HEK293 (cell line): ENCODE results near the gene FBXO28.

Source experiments
- CTCF ChIP-seq: fragments of 450-650 bp; formaldehyde crosslinking; IDR thresholded peaks from 2 replicates; pipeline ENCODE4 v1.5.1; 2016; ENCODE audit warnings: missing biosample characterization, missing genetic modification characterization
- FEZF1 ChIP-seq: fragments of 450-650 bp; formaldehyde crosslinking; IDR thresholded peaks from 2 replicates; pipeline ENCODE4 v1.5.1; 2016; ENCODE audit warnings: missing biosample characterization, missing genetic modification characterization
- GLIS2 ChIP-seq: fragments of 450-650 bp; formaldehyde crosslinking; IDR thresholded peaks from 2 replicates; pipeline ENCODE4 v1.5.1; 2016; ENCODE audit warnings: missing biosample characterization, missing genetic modification characterization
- HOXC10 ChIP-seq: sonication (generic); formaldehyde crosslinking; IDR thresholded peaks from 2 replicates; pipeline ENCODE4 v1.8.1; 2023; ENCODE audit warnings: mild to moderate bottlenecking, missing genetic modification reagents
- KLF7 ChIP-seq: fragments of 450-650 bp; formaldehyde crosslinking; IDR thresholded peaks from 2 replicates; pipeline ENCODE4 v1.5.1; 2016; ENCODE audit warnings: missing biosample characterization, missing genetic modification characterization, borderline replicate concordance
- OVOL3 ChIP-seq: fragments of 450-650 bp; formaldehyde crosslinking; IDR thresholded peaks from 2 replicates; pipeline ENCODE4 v1.5.1; 2016; ENCODE audit warnings: missing biosample characterization, missing genetic modification characterization
- PRDM2 ChIP-seq: fragments of 450-650 bp; formaldehyde crosslinking; IDR thresholded peaks from 2 replicates; pipeline ENCODE4 v1.5.1; 2016; ENCODE audit warnings: missing biosample characterization, missing genetic modification characterization, borderline replicate concordance
- SP3 ChIP-seq: fragments of 450-650 bp; formaldehyde crosslinking; IDR thresholded peaks from 2 replicates; pipeline ENCODE4 v1.5.1; 2016; ENCODE audit warnings: missing biosample characterization, missing genetic modification characterization
- SP7 ChIP-seq: fragments of 450-650 bp; formaldehyde crosslinking; IDR thresholded peaks from 2 replicates; pipeline ENCODE4 v1.5.1; 2016; ENCODE audit warnings: missing biosample characterization, missing genetic modification characterization
- ZBTB17 ChIP-seq: fragments of 450-650 bp; formaldehyde crosslinking; IDR thresholded peaks from 2 replicates; pipeline ENCODE4 v1.5.1; 2016; ENCODE audit warnings: missing biosample characterization, missing genetic modification characterization
- ZBTB21 ChIP-seq: fragments of 450-650 bp; formaldehyde crosslinking; IDR thresholded peaks from 2 replicates; pipeline ENCODE4 v1.5.1; 2017; ENCODE audit warnings: missing biosample characterization, missing genetic modification characterization
- ZBTB8A ChIP-seq: fragments of 450-650 bp; formaldehyde crosslinking; IDR thresholded peaks from 2 replicates; pipeline ENCODE4 v1.5.1; 2016; ENCODE audit warnings: missing biosample characterization, missing genetic modification characterization
- ZFHX2 ChIP-seq: fragments of 450-650 bp; formaldehyde crosslinking; conservative IDR thresholded peaks from 2 replicates; pipeline ENCODE4 v1.5.1; 2016; ENCODE audit warnings: missing biosample characterization, missing genetic modification characterization
- ZIC2 ChIP-seq: fragments of 450-650 bp; formaldehyde crosslinking; IDR thresholded peaks from 2 replicates; pipeline ENCODE4 v1.5.1; 2016; ENCODE audit warnings: missing biosample characterization, missing genetic modification characterization
- ZNF223 ChIP-seq: fragments of 450-650 bp; formaldehyde crosslinking; IDR thresholded peaks from 2 replicates; pipeline ENCODE4 v1.5.1; 2016; ENCODE audit warnings: missing biosample characterization, missing genetic modification characterization
- ZNF341 ChIP-seq: fragments of 450-650 bp; formaldehyde crosslinking; IDR thresholded peaks from 2 replicates; pipeline ENCODE4; 2016; ENCODE audit warnings: low read depth, missing biosample characterization, missing genetic modification characterization
- ZNF426 ChIP-seq: fragments of 450-650 bp; formaldehyde crosslinking; IDR thresholded peaks from 2 replicates; pipeline ENCODE4 v1.5.1; 2017; ENCODE audit warnings: missing biosample characterization, missing genetic modification characterization, mild to moderate bottlenecking, inconsistent platforms, moderate library complexity
- ZNF610 ChIP-seq: fragments of 450-650 bp; formaldehyde crosslinking; IDR thresholded peaks from 2 replicates; pipeline ENCODE4 v1.5.1; 2016; ENCODE audit warnings: missing biosample characterization, missing genetic modification characterization, borderline replicate concordance
- ZNF704 ChIP-seq: fragments of 450-650 bp; formaldehyde crosslinking; IDR thresholded peaks from 2 replicates; pipeline ENCODE4 v1.5.1; 2016; ENCODE audit warnings: missing biosample characterization, missing genetic modification characterization
- ZSCAN30 ChIP-seq: fragments of 450-650 bp; IDR thresholded peaks from 2 replicates; pipeline ENCODE4 v1.5.1; 2018; ENCODE audit warnings: missing biosample characterization, mild to moderate bottlenecking, missing genetic modification characterization, moderate library complexity
- TF ChIP-seq, protein P1 (sequence below): fragments of 450-650 bp; formaldehyde crosslinking; IDR thresholded peaks from 2 replicates; pipeline ENCODE4 v1.5.1; 2016; ENCODE audit warnings: missing biosample characterization, missing genetic modification characterization
- TF ChIP-seq, protein P2 (sequence below): fragments of 450-650 bp; formaldehyde crosslinking; IDR thresholded peaks from 2 replicates; pipeline ENCODE4 v1.5.1; 2016; ENCODE audit warnings: missing biosample characterization, missing genetic modification characterization
- TF ChIP-seq, protein P3 (sequence below): fragments of 450-650 bp; formaldehyde crosslinking; IDR thresholded peaks from 2 replicates; pipeline ENCODE4 v1.5.1; 2017; ENCODE audit warnings: missing biosample characterization, mild to moderate bottlenecking, missing genetic modification characterization, moderate library complexity

Gene FBXO28

DNA sequence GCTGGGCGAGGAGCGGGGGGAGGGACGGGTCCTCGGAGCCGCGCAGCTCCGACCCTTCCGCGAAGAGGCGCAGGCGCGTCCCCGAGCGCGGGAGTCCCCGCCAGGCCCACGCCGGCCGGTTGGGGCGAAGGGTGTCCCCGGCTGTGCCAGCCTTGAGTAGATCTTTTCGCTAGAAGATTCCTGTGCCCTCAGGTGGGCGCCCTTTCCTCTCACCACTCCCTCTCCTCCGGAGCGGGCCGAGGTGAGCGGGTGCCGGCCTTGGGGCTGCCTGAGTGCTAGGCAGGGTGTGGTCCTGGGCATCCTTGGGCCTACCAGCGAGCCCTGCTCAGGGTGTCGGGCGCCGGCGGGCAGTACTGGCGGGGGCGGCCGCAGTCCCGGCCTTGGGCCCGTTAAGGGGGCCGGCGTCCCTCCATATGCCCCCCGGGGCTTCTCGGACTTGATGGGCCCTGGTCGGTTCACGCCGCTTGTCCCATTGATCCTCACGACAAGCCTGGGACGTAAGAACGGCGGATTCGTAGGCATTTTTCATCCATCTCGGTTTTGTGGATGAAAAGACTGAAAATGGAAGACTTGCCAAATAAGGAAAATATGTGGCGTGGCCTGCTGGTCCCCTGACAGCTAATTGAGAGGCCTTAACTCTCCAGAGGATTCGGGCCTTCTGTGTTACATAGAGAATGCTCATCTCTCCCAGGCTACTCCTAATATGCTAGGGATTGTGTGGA lies 69.8 kb downstream of the FBXO28 start (continued):
- TF ChIP-seq PRDM2 (tag by site-specific recombination) (peak; percentile 75; the same call in 1 of the 2 replicates), SP7 (peak; percentile 61), ZSCAN30 (tag by site-specific recombination) (peak; percentile 51; the same call in 1 of the 2 replicates), GLIS2 (tag by site-specific recombination) (peak; percentile 93), KLF7 (tag by site-specific recombination) (peak; percentile 95; the same call in 1 of the 2 replicates), ZFHX2 (tag by site-specific recombination) (peak; percentile 78), ZBTB8A (tag by site-specific recombination) (peak; percentile 99), ZBTB21 (tag by site-specific recombination) (peak; percentile 39; the same call in 1 of the 2 replicates), HOXC10 (CRISPR knock-in tag) (peak; percentile 16; the same call in 1 of the 2 replicates), ZBTB17 (tag by site-specific recombination) (peak; percentile 95), ZNF704 (tag by site-specific recombination) (peak; percentile 90), ZNF426 (tag by site-specific recombination) (no peak), ZIC2 (tag by site-specific recombination) (peak; percentile 51), SP3 (0 out of 2 replicates have a peak, but pooled peaks have one; percentile 14), ZNF223 (tag by site-specific recombination) (peak; percentile 52; the same call in 1 of the 2 replicates), FEZF1 (peak; percentile 24; the same call in 1 of the 2 replicates), OVOL3 (tag by site-specific recombination) (0 out of 2 replicates have a peak, but pooled peaks have one; percentile 22), ZNF341 (peak; percentile 96), CTCF (peak; percentile 94), ZNF610 (tag by site-specific recombination) (0 out of 2 replicates have a peak, but pooled peaks have one; percentile 3)
- TF ChIP-seq, protein P1, sequence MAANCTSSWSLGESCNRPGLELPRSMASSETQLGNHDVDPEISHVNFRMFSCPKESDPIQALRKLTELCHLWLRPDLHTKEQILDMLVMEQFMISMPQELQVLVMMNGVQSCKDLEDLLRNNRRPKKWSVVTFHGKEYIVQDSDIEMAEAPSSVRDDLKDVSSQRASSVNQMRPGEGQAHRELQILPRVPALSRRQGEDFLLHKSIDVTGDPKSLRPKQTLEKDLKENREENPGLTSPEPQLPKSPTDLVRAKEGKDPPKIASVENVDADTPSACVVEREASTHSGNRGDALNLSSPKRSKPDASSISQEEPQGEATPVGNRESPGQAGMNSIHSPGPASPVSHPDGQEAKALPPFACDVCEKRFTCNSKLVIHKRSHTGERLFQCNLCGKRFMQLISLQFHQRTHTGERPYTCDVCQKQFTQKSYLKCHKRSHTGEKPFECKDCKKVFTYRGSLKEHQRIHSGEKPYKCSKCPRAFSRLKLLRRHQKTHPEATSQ: peak; percentile 62
- TF ChIP-seq, protein P2, sequence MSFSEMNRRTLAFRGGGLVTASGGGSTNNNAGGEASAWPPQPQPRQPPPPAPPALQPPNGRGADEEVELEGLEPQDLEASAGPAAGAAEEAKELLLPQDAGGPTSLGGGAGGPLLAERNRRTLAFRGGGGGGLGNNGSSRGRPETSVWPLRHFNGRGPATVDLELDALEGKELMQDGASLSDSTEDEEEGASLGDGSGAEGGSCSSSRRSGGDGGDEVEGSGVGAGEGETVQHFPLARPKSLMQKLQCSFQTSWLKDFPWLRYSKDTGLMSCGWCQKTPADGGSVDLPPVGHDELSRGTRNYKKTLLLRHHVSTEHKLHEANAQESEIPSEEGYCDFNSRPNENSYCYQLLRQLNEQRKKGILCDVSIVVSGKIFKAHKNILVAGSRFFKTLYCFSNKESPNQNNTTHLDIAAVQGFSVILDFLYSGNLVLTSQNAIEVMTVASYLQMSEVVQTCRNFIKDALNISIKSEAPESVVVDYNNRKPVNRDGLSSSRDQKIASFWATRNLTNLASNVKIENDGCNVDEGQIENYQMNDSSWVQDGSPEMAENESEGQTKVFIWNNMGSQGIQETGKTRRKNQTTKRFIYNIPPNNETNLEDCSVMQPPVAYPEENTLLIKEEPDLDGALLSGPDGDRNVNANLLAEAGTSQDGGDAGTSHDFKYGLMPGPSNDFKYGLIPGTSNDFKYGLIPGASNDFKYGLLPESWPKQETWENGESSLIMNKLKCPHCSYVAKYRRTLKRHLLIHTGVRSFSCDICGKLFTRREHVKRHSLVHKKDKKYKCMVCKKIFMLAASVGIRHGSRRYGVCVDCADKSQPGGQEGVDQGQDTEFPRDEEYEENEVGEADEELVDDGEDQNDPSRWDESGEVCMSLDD (tag by site-specific recombination): peak; percentile 57; the same call in 1 of the 2 replicates
- TF ChIP-seq, protein P3, sequence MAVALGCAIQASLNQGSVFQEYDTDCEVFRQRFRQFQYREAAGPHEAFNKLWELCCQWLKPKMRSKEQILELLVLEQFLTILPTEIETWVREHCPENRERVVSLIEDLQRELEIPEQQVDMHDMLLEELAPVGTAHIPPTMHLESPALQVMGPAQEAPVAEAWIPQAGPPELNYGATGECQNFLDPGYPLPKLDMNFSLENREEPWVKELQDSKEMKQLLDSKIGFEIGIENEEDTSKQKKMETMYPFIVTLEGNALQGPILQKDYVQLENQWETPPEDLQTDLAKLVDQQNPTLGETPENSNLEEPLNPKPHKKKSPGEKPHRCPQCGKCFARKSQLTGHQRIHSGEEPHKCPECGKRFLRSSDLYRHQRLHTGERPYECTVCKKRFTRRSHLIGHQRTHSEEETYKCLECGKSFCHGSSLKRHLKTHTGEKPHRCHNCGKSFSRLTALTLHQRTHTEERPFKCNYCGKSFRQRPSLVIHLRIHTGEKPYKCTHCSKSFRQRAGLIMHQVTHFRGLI: peak; percentile 68; the same call in 1 of the 2 replicates
